ENCODE results near the gene BCL10.
"Not testable (repeated sequence)": the region's sequence is repeated elsewhere in the genome, so short reads cannot be mapped to it uniquely, and the experiment has no call there.

The BCL10 gene

GRCh38 chr1:85274969-85275453, 1.4 kb downstream of the BCL10 start:
- DNase-seq (ENCODE audit: extremely low spot score, insufficient read length, low read depth) (no peak), FAIRE-seq (no peak)

GRCh38 chr1:85273397-85273796, 3.0 kb downstream of the BCL10 start:
- no peak for FAIRE-seq

DNA sequence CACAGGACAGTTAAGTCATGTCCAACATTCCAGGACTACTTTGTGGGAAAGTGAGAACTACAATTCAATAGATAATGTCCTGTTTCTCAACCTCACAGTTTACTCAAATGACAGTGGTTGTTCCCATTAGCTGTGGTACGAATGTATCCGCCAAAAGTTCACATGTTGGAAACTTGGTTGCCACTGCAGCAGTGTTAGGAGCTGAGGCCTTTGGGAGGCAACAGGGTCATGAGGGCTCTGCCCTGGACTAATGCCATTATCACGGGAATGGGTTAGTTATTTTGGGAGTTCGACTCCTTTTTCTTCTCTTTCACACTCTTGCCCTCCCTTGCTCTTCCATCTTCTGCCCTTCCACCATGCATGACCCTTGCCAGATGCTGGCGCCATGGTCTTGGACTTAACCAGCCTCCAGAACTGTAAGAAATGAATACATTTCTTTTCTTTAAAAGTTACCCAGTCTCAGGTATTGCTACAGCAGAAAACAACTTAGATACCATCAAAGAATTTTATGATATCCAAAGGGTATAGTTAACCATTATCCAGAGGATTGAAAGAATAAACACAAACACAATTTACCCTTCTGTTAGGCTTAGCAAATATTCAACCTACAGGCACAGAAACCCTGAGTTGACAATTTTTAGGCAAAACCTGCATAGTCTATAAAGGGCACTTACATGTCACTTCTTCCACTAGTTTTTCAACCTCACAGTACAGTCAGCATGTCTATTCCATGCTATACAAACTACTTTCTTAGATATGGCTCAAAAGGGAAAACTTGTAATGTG, 7.4 kb downstream of the BCL10 start:
- no peak for DNase-seq (ENCODE audit: extremely low spot score, insufficient read length, low read depth)
- no peak for FAIRE-seq

More at GRCh38 chr1:85273397-85273796, 3.0 kb downstream of the BCL10 start:
- DNase-seq (ENCODE audit: extremely low spot score, insufficient read length, low read depth): no peak

- no peak for FAIRE-seq
These were observed 9.1 kb downstream of the BCL10 start for GRCh38 chr1:85267313-85267712.

GRCh38 chr1:85264150-85264549, 12.3 kb downstream of the BCL10 start:
- FAIRE-seq: no peak

More at GRCh38 chr1:85267313-85267712, 9.1 kb downstream of the BCL10 start:
- no peak for DNase-seq (ENCODE audit: extremely low spot score, insufficient read length, low read depth)

GRCh38 chr1:85262985-85263384, 13.4 kb downstream of the BCL10 start:
- FAIRE-seq (no peak), DNase-seq (ENCODE audit: extremely low spot score, insufficient read length, low read depth) (no peak)

More at GRCh38 chr1:85264150-85264549, 12.3 kb downstream of the BCL10 start:
- no peak for DNase-seq (ENCODE audit: extremely low spot score, insufficient read length, low read depth)

DNA sequence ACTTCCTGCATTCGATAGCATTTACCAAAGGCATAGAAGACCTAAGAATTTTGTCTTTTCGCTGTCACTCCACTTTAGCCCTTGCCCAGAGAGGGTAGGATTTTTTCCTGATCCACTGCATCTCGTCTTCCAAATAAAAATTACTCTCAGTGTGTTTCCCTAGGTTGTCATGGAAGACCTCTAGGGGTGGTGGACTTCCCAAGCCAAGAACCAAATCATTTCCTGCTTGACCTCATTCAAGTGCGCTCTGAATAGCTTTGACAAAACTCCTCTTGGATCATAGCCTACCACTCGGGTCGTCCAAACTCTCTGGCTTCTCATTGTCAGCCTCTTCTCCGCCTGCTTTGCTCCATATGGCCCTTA, 16.5 kb downstream of the BCL10 start:
- DNase-seq (ENCODE audit: extremely low spot score, insufficient read length, low read depth): no peak
- FAIRE-seq: no peak

GRCh38 chr1:85259118-85259911, 17.1 kb downstream of the BCL10 start, which contains the start of gene C1orf52:
C1orf52 (minus strand) TSS chr1:85259662; CDS start chr1:85259633, 29 bp downstream.
- peak; percentile 83 for DNase-seq (ENCODE audit: extremely low spot score, insufficient read length, low read depth)
- FAIRE-seq: peak; percentile 88

GRCh38 chr1:85258536-85259117, 17.8 kb downstream of the BCL10 start:
- DNase-seq (ENCODE audit: extremely low spot score, insufficient read length, low read depth): no peak
- FAIRE-seq: no peak

DNA sequence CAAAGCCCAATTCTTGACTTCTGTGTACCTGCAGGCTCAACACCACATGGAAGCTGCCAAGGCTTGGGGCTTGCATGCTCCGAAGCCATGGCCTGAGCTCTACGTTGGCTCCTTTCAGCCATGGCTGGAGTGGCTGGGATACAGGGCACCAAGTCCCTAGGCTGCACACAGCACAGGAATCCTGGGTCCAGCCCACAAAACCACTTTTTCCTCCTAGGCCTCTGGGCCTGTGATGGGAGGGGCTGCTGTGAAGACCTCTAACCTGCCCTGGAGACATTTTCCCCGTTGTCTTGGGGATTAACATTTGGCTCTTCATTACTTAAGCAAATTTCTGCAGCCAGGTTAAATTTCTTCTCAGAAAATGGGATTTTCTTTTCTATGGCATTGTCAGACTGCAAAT, 27.4 kb downstream of the BCL10 start:
- not testable (repeated sequence) for FAIRE-seq; DNase-seq (ENCODE audit: extremely low spot score, insufficient read length, low read depth)

- DNase-seq (ENCODE audit: extremely low spot score, insufficient read length, low read depth): no peak
- FAIRE-seq: no peak
These were observed 30.5 kb downstream of the BCL10 start for GRCh38 chr1:85245891-85246290.

DNA sequence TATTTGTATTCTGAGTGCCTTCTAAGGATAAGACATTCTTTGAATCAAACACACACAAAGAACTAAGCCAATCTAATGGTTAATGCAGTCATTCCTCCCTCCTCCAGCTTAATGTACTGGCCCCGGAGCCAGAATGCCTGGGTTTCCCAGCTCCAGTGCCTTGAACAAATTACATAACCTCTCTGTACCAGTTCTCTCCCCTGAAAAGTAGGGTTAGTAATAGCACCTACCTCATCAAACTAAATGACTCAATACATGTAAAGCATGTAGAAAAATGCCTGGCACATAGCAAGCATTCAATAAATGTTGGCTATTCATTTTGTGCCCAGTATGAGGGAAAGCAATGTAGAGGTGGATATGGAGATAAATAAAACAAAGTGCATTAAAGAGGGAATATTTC, 31.0 kb downstream of the BCL10 start:
- no peak for DNase-seq (ENCODE audit: extremely low spot score, insufficient read length, low read depth)
- no peak for FAIRE-seq

- FAIRE-seq: no peak
- DNase-seq (ENCODE audit: extremely low spot score, insufficient read length, low read depth): no peak
These were observed 32.0 kb downstream of the BCL10 start for GRCh38 chr1:85244271-85245061.

DNA sequence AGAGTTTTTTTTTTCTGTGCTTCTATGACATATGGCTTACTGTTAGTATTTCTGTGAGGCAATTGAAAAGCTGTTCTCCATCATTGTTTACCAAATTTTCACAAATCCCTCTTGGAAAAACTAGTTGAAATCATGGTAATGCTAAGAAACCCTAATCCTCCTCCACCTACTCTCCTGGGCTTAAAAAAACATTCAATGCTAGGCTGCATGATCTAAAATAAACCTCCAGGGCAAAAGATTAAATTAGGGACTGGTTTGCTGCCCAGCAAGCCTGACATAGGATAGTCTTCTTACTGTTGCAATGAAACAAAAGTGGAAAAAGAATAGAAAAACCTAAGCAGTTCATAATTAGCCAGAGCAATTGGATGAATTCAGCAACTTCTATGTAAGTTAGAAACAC, 33.1 kb downstream of the BCL10 start:
- no peak for FAIRE-seq
- DNase-seq (ENCODE audit: extremely low spot score, insufficient read length, low read depth): no peak

DNA sequence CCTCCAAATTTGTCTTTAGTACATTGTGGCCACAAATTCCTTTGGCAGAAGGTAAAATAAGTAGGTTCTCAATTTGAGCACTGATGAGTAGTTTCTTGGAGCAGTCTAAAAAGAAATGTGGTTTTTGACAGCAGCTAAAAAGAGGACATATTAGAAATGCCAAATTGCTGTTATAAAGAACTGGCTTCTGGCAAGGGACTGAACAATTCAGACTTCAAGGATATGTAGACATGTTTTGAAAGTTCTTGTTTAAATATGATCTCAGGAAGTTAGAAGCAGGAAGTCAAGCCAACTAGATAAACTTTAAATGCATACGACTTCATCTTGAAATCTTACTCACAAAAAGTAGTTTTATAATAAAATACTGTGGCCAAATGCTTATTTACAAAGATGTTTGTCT, 35.8 kb downstream of the BCL10 start:
- no peak for DNase-seq (ENCODE audit: extremely low spot score, insufficient read length, low read depth)
- no peak for FAIRE-seq

- peak; percentile 35 for FAIRE-seq
These were observed 36.2 kb downstream of the BCL10 start for GRCh38 chr1:85240174-85240601.

GRCh38 chr1:85237613-85238012, 38.8 kb downstream of the BCL10 start:
- DNase-seq (ENCODE audit: extremely low spot score, insufficient read length, low read depth) (no peak), FAIRE-seq (no peak)

More at GRCh38 chr1:85240174-85240601, 36.2 kb downstream of the BCL10 start:
- DNase-seq (ENCODE audit: extremely low spot score, insufficient read length, low read depth): no peak

- FAIRE-seq (no peak), DNase-seq (ENCODE audit: extremely low spot score, insufficient read length, low read depth) (no peak)
These were observed 46.0 kb downstream of the BCL10 start for GRCh38 chr1:85230305-85230977.

GRCh38 chr1:85229574-85230097, 46.8 kb downstream of the BCL10 start:
- no peak for DNase-seq (ENCODE audit: extremely low spot score, insufficient read length, low read depth)
- FAIRE-seq: no peak

All from GM18507 (cell line).